Umbilical cord (tissue), 2 donors: ENCODE results near the gene DCP2. TPM values are rescaled to one million over a fixed set of nuclear protein-coding genes. Genes with fewer than 3 reads are reported as not detected.

ENCODE experiments used
- DNase-seq: peaks from one replicate; pipeline ENCODE4 v3.0.0-alpha.2; 2015; ENCODE audit warnings: low spot score
- total RNA-seq: library from RNA; depleted of rRNA; stranded (reverse); fragments of >200 nt; gene quantifications from one replicate; pipeline ENCODE4 v1.2.3, GENCODE V29; 2014; ENCODE audit warnings: low replicate concordance; ENCODE audit not compliant: insufficient read depth

The DCP2 gene
- total RNA-seq, 1 donor from 2014 or later: 96.8 TPM

GRCh38 chr5:113020461-113021273 is 44.1 kb downstream of the DCP2 start:
- DNase-seq: no peak

- no peak for DNase-seq
Measured at GRCh38 chr5:113022661-113023060, 46.1 kb downstream of the DCP2 start.

GRCh38 chr5:113024076-113024697 is 47.6 kb downstream of the DCP2 start:
- DNase-seq: no peak

- no peak for DNase-seq
Measured at GRCh38 chr5:113025596-113025995, 49.0 kb downstream of the DCP2 start.

GRCh38 chr5:113026211-113026610 is 49.6 kb downstream of the DCP2 start:
- no peak for DNase-seq

GRCh38 chr5:113027015-113027414 is 50.4 kb downstream of the DCP2 start:
- no peak for DNase-seq

- DNase-seq: no peak
Measured at GRCh38 chr5:113027431-113027830, 50.8 kb downstream of the DCP2 start.

GRCh38 chr5:113029614-113030013 is 53.0 kb downstream of the DCP2 start:
- no peak for DNase-seq

- peak; percentile 84 for DNase-seq
Measured at GRCh38 chr5:113031104-113031503, 54.5 kb downstream of the DCP2 start.

- DNase-seq: peak; percentile 42
Measured at GRCh38 chr5:113031557-113031956, 55.0 kb downstream of the DCP2 start.

- no peak for DNase-seq
Measured at GRCh38 chr5:113034182-113034773, 57.7 kb downstream of the DCP2 start.

GRCh38 chr5:113035096-113035495 is 58.5 kb downstream of the DCP2 start:
- peak; percentile 41 for DNase-seq

- no peak for DNase-seq
Measured at GRCh38 chr5:113036321-113036720, 59.7 kb downstream of the DCP2 start.

- no peak for DNase-seq
Measured at GRCh38 chr5:113036826-113037225, 60.2 kb downstream of the DCP2 start.

- no peak for DNase-seq
Measured at GRCh38 chr5:113038136-113038535, 61.5 kb downstream of the DCP2 start.

- no peak for DNase-seq
Measured at GRCh38 chr5:113038714-113039113, 62.1 kb downstream of the DCP2 start.

- DNase-seq: no peak
Measured at GRCh38 chr5:113039229-113039933, 62.8 kb downstream of the DCP2 start.

- DNase-seq: no peak
Measured at GRCh38 chr5:113039934-113040285, 63.3 kb downstream of the DCP2 start.

GRCh38 chr5:113040672-113041260 is 64.2 kb downstream of the DCP2 start:
- DNase-seq: peak; percentile 82

- no peak for DNase-seq
Measured at GRCh38 chr5:113042491-113043243, 66.1 kb downstream of the DCP2 start.

- DNase-seq: no peak
Measured at GRCh38 chr5:113043491-113043931, 66.9 kb downstream of the DCP2 start.
